DOHH2 (cell line): Measurements from ENCODE around the gene DOK6.

Experiments used
- H3F3A ChIP-seq: fragments of 200-600 bp; sonication (generic), shearing (Covaris generic); 2 replicates; pipeline ENCODE4 v1.6.0; 2016; ENCODE audit warnings: antibody characterized with exemption, mild to moderate bottlenecking; ENCODE audit not compliant: control insufficient read depth, insufficient read depth
- H3K27ac ChIP-seq: fragments of 200-600 bp; sonication (generic); 2 replicates; pipeline ENCODE4 v1.5.1; 2014; ENCODE audit warnings: low read depth, mild to moderate bottlenecking, low read length, moderate library complexity
- H3K27me3 ChIP-seq: fragments of 200-600 bp; sonication (generic); 2 replicates; pipeline ENCODE4 v1.6.1; 2014; ENCODE audit warnings: mild to moderate bottlenecking, low read length, mixed read lengths; ENCODE audit not compliant: control insufficient read depth
- H3K36me3 ChIP-seq: fragments of 200-600 bp; sonication (generic); 2 replicates; pipeline ENCODE4 v1.6.1; 2014; ENCODE audit warnings: mild to moderate bottlenecking, low read length, moderate library complexity, mixed read lengths; ENCODE audit not compliant: control insufficient read depth
- H3K4me1 ChIP-seq: fragments of 200-600 bp; sonication (generic); 2 replicates; pipeline ENCODE4 v1.6.1; 2014; ENCODE audit warnings: mild to moderate bottlenecking, low read length, mixed read lengths; ENCODE audit not compliant: control insufficient read depth
- H3K4me2 ChIP-seq: fragments of 200-600 bp; sonication (generic); 2 replicates; pipeline ENCODE4 v1.6.0; 2014; ENCODE audit warnings: mild to moderate bottlenecking, low read length, moderate library complexity
- H3K4me3 ChIP-seq: fragments of 200-600 bp; sonication (generic); 2 replicates; pipeline ENCODE4 v1.5.1; 2014; ENCODE audit warnings: mild to moderate bottlenecking, low read length, mixed read lengths
- H3K79me2 ChIP-seq: fragments of 200-600 bp; sonication (generic); 2 replicates; pipeline ENCODE4 v1.6.1; 2014; ENCODE audit warnings: mild to moderate bottlenecking, low read length, mixed read lengths; ENCODE audit not compliant: control insufficient read depth
- H3K9me2 ChIP-seq: fragments of 200-600 bp; sonication (generic); replicated peaks from 2 replicates; pipeline ENCODE4 v1.6.1; 2014; ENCODE audit warnings: mild to moderate bottlenecking, low read length, mixed read lengths; ENCODE audit not compliant: control insufficient read depth
- H3K9me3 ChIP-seq: fragments of 200-600 bp; sonication (generic); 2 replicates; pipeline ENCODE4 v1.6.1; 2014; ENCODE audit warnings: antibody characterized with exemption, low read length, mixed read lengths; ENCODE audit not compliant: control insufficient read depth, insufficient read depth
- H4K20me1 ChIP-seq: fragments of 200-600 bp; sonication (generic); 2 replicates; pipeline ENCODE4 v1.6.0; 2014; ENCODE audit warnings: low read depth, mild to moderate bottlenecking, antibody characterized with exemption, low read length, moderate library complexity; ENCODE audit not compliant: control insufficient read depth, insufficient read depth
- EZH2phosphoT487 ChIP-seq: fragments of 200-600 bp; sonication (generic); IDR thresholded peaks from 2 replicates; pipeline ENCODE4 v1.6.1; 2017; ENCODE audit warnings: borderline replicate concordance, mild to moderate bottlenecking, antibody characterized with exemption, low read length, moderate library complexity, mixed read lengths
- TF ChIP-seq, protein P1 (sequence below): fragments of 200-600 bp; sonication (generic); IDR thresholded peaks from one replicate; pipeline ENCODE4 v1.5.1; 2014; ENCODE audit warnings: antibody characterized with exemption, mild to moderate bottlenecking, low read depth, low read length; ENCODE audit not compliant: poor library complexity, severe bottlenecking

DOK6 gene

DNA sequence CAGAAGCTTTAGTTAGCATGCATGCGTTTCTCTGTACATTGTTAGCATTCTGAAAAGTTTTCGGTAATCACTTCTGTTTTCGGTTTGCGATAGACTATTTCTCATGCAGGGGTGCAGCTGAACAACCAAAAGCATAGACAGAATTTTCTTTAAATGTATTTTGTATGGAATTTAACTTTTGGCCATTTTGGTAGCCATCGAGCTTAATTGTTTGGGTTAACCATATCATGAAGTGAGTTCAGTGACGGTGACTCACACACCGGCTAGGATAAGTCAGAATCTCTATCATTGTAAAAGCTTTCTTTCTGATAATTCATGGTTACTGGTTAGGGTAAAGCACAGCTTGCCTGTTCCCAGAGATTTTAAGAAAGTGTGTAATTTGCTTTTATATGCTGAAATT lies 439.8 kb downstream of the DOK6 start:
- Histone ChIP-seq H3K9me3 (no peaks in the 10 kb centered on the region), H3K4me2 (no peak overlapping the region), H3K4me1 (no peaks in the 10 kb centered on the region), H4K20me1 (no peaks in the 10 kb centered on the region), H3K9me2 (no peaks in the 10 kb centered on the region), H3F3A (no peaks in the 10 kb centered on the region), H3K79me2 (no peaks in the 10 kb centered on the region), H3K27ac (no peak overlapping the region), H3K36me3 (no peaks in the 10 kb centered on the region), H3K27me3 (no peaks in the 10 kb centered on the region), H3K4me3 (no peak overlapping the region)
- no peak for TF ChIP-seq EZH2phosphoT487
- TF ChIP-seq, protein P1, sequence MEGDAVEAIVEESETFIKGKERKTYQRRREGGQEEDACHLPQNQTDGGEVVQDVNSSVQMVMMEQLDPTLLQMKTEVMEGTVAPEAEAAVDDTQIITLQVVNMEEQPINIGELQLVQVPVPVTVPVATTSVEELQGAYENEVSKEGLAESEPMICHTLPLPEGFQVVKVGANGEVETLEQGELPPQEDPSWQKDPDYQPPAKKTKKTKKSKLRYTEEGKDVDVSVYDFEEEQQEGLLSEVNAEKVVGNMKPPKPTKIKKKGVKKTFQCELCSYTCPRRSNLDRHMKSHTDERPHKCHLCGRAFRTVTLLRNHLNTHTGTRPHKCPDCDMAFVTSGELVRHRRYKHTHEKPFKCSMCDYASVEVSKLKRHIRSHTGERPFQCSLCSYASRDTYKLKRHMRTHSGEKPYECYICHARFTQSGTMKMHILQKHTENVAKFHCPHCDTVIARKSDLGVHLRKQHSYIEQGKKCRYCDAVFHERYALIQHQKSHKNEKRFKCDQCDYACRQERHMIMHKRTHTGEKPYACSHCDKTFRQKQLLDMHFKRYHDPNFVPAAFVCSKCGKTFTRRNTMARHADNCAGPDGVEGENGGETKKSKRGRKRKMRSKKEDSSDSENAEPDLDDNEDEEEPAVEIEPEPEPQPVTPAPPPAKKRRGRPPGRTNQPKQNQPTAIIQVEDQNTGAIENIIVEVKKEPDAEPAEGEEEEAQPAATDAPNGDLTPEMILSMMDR: no peak

DNA sequence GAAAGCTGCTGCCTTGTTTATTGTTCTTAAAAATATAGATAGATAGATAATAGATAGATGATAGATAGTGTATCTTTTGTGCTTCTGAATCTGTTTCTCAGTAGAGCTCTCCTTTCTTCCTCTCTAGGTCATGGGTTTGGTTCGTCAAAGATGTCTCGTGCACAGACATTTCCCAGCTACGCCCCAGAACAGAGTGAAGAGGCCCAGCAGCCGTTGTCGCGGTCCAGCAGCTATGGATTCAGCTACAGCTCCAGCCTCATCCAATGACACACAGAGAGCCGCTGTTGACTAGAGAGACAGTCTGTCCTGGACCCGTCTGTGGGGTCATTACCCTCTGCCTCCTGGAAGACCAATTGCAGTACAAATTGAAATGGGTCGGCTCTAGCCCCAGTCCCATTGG lies 440.4 kb downstream of the DOK6 start:
- no peak for TF ChIP-seq EZH2phosphoT487
- TF ChIP-seq, protein P1: no peak
- Histone ChIP-seq H4K20me1 (no peaks in the 10 kb centered on the region), H3K9me2 (no peaks in the 10 kb centered on the region), H3K4me1 (no peaks in the 10 kb centered on the region), H3K79me2 (no peaks in the 10 kb centered on the region), H3F3A (no peaks in the 10 kb centered on the region), H3K36me3 (no peaks in the 10 kb centered on the region), H3K27ac (no peak overlapping the region), H3K4me3 (no peak overlapping the region), H3K27me3 (no peaks in the 10 kb centered on the region), H3K4me2 (no peak overlapping the region), H3K9me3 (no peaks in the 10 kb centered on the region)

DNA sequence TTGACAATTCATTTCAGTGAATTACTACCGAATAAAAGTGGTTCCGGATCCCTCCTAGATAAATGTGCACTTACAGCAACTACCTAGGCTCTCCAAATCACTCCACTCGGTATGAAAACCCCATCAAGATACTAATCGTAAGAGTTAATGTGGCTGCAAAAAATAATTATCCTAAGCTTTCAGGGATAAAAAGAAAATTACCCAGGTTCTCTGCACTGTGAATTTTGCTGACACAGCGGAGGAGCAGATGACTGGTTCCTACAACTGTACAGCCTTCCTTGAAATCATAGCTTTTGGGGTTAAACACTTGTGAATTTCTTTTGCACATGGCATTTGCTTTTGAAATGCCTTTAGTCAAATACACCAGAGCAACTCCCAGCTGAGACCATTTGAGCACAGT lies 442.3 kb downstream of the DOK6 start:
- no peaks in the 10 kb centered on the region for H3K4me1 ChIP-seq
- H3K79me2 ChIP-seq: no peaks in the 10 kb centered on the region
- H3K4me2 ChIP-seq: no peak overlapping the region
- no peaks in the 10 kb centered on the region for H3K27me3 ChIP-seq
- no peak overlapping the region for H3K27ac ChIP-seq
- no peaks in the 10 kb centered on the region for H3K9me2 ChIP-seq
- TF ChIP-seq, protein P1: no peak
- no peak for TF ChIP-seq EZH2phosphoT487
- H3K36me3 ChIP-seq: no peaks in the 10 kb centered on the region
- H3K9me3 ChIP-seq: no peaks in the 10 kb centered on the region
- no peaks in the 10 kb centered on the region for H3F3A ChIP-seq
- H3K4me3 ChIP-seq: no peak overlapping the region
- no peaks in the 10 kb centered on the region for H4K20me1 ChIP-seq

DNA sequence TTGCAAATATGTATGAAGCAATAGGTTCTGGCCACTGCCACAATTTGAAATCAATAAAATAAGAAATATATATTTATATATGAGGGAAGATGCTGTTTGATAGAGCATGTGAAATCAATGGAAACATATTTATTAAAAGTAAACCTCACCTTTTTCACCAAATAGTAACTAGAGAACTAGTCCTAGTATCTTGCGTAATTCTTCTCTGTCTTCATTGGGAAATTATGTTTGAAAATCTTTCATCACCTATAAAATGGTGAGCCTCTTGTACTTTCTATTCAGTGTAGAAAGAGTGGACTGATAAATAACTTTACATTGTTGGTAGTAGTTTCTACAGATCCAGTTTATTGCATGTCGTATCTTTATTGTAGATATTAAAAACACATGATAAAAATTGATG lies 444.0 kb downstream of the DOK6 start:
- Histone ChIP-seq H4K20me1 (no peaks in the 10 kb centered on the region), H3K9me2 (no peaks in the 10 kb centered on the region), H3K27me3 (no peaks in the 10 kb centered on the region), H3K79me2 (no peaks in the 10 kb centered on the region), H3K4me3 (no peak overlapping the region), H3K9me3 (no peaks in the 10 kb centered on the region), H3K4me1 (no peaks in the 10 kb centered on the region), H3K4me2 (no peak overlapping the region), H3K27ac (no peak overlapping the region), H3F3A (no peaks in the 10 kb centered on the region), H3K36me3 (no peaks in the 10 kb centered on the region)
- TF ChIP-seq, protein P1: no peak
- TF ChIP-seq EZH2phosphoT487: no peak
